Skeletal muscle tissue (tissue), 4 donors: ENCODE results near the gene SBF2. TPM values are rescaled to one million over a fixed set of nuclear protein-coding genes. Genes with fewer than 3 reads are reported as not detected.

Experiments
- H3K27ac ChIP-seq: one replicate; pipeline ENCODE4 v1.7.0; 2013; ENCODE audit warnings: mild to moderate bottlenecking, low read depth, low read length, inconsistent platforms
- H3K27me3 ChIP-seq, 3 donors: one replicate each; pipeline ENCODE4 v1.7.0; 2013; ENCODE audit warnings: low read length in 3 of 3; ENCODE audit not compliant: control insufficient read depth in 3 of 3, insufficient read depth in 3 of 3
- H3K36me3 ChIP-seq, 3 donors: one replicate each; pipeline ENCODE4 v1.7.0; 2013; ENCODE audit warnings: low read length in 3 of 3; ENCODE audit not compliant: control insufficient read depth in 3 of 3, insufficient read depth in 3 of 3
- H3K4me1 ChIP-seq, 3 donors: one replicate each; pipeline ENCODE4 v1.7.0; 2013; ENCODE audit warnings: low read length in 3 of 3, mild to moderate bottlenecking in 3 of 3; ENCODE audit not compliant: control insufficient read depth in 3 of 3, insufficient read depth in 3 of 3
- H3K4me3 ChIP-seq, 3 donors: one replicate each; pipeline ENCODE4 v1.7.0; 2013; ENCODE audit warnings: low read length in 3 of 3
- H3K9ac ChIP-seq, 3 donors: one replicate each; pipeline ENCODE4 v1.7.0; 2013; ENCODE audit warnings: low read length in 3 of 3, mild to moderate bottlenecking in 3 of 3, moderate library complexity in 2 of 3, low read depth in 1 of 3
- H3K9me3 ChIP-seq, 3 donors: one replicate each; pipeline ENCODE4 v1.7.0; 2013; ENCODE audit warnings: low read length in 3 of 3; ENCODE audit not compliant: control insufficient read depth in 3 of 3
- total RNA-seq: library from RNA; depleted of rRNA; stranded (reverse); fragments of >200 nt; gene quantifications from one replicate; pipeline ENCODE4 v1.2.3, GENCODE V29; 2014
- donor health status: Osteomylitis.

Gene SBF2
- total RNA-seq, 1 donor from 2014 or later, result 34.4 TPM

DNA sequence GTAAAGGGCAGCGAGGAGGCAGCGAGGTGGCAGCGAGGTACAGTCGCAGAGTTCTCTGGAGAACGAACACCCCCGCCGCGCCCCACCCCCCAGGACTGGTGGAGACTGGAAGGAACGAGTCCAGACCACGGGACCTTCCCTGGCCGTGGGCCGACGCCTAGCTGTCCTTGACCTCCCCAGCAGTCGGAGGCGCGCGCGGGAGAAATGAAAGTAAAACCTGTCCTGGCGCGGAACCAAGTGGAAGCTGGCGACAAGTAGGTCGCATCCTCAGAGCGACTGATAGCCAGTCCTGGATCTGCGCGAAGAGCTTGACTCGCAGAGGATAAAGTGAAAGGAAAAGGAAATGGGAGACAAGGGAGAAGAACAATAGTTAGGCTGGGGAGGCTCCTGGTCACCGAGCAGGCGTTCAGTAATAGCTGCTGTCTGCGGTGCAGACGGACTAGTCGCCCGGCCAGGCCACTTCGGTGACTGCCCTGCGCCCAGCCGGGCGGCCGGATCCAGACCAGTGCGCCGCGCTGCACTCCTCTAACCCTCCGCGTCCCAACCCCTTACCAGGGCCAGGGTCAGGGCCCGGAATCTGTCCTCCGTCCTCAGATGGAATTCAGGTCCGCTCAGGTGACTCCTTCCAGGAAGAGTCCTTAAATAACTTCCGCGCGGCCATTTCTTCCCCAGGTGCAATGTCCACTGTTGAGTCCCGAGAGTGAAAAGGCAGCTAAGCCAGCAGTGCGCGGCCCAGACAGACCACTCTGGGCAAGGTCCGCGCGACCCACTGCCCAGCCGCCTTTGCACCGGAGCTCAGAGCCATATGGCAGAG, 8.9 kb upstream of the SBF2 start:
- peak overlapping the region; percentile 86 to 94 (median 89) for H3K9ac ChIP-seq
- H3K4me1 ChIP-seq, result peaks cover 35 to 42% (median 41%) of the 10 kb centered on the region in 3 donors
- peaks cover 0 to 7% (median 4%) of the 10 kb centered on the region in 3 donors for H3K27me3 ChIP-seq
- H3K27ac ChIP-seq, result peak overlapping the region; percentile 84
- peak overlapping the region; percentile 96 to 99 (median 98) for H3K4me3 ChIP-seq
- peaks cover 0 to 5% (median 0%) of the 10 kb centered on the region in 3 donors for H3K36me3 ChIP-seq
- no peaks in the 10 kb centered on the region for H3K9me3 ChIP-seq

DNA sequence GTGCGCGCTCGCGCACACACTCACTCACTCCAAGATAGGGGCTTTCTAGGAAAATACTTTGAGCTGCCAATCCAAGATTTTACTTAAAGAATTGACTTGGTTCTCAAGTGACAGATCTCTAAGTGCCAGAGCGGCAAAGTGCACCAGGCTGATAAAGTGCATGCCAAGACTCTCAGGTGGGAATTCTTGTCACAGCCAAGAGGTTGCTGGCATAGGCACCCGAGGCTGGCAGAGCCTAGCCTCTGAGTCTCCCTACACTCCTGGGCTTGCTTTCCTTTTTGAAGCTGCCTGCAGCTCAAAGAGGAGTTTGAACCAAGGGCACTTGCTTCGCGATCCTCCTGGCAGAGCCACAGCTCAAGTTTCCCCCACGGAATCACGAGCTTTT, 8.3 kb upstream of the SBF2 start:
- Histone ChIP-seq H3K4me3 (peak overlapping the region; percentile 96 to 99 (median 98)), H3K27me3 (peaks cover 0 to 7% (median 4%) of the 10 kb centered on the region in 3 donors), H3K27ac (peak overlapping the region; percentile 84), H3K36me3 (peaks cover 0 to 5% (median 0%) of the 10 kb centered on the region in 3 donors), H3K9ac (peak overlapping the region; percentile 86 to 94 (median 89)), H3K4me1 (peaks cover 33 to 41% (median 40%) of the 10 kb centered on the region in 3 donors), H3K9me3 (no peaks in the 10 kb centered on the region)

DNA sequence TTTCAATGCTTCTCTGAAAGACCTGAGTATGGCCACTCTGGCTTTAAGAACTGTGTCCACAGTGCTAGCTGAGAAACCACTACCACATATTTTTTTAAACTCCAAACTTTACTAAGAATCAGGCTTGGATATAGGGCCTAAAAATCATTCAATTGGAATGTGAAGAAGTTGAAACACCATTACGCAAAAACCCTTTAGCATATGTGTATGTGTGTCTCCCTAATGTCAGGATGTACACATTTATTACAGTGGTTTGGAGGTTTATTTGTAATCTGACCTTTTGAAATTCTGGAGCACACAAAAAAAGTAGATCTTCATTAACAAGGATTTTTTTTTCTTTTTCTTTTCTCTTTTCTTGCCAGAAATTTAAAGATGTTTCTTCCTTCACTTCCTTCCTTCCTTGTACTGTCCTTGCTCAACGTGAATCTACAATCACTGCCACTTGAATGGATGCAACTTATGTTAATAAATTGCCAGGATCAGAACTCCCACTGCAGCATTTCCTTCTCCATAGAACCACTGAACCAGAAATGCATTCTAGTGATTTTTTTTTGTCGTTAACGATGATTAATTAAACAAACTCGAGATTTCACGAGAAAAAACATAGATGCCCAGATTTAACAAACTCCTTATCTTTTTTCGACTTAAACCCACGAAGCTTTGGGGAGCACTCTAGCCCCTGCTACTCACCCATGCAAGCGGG, 7.8 kb upstream of the SBF2 start:
- peak overlapping the region in 2 of 3 donors; percentile 96 to 99 for H3K4me3 ChIP-seq
- H3K4me1 ChIP-seq, result peaks cover 31 to 40% (median 38%) of the 10 kb centered on the region in 3 donors
- no peaks in the 10 kb centered on the region for H3K9me3 ChIP-seq
- H3K36me3 ChIP-seq, result peaks cover 0 to 5% (median 0%) of the 10 kb centered on the region in 3 donors
- H3K27me3 ChIP-seq, result peaks cover 0 to 6% (median 4%) of the 10 kb centered on the region in 3 donors
- peak overlapping the region in 2 of 3 donors; percentile 86 to 94 for H3K9ac ChIP-seq
- H3K27ac ChIP-seq, result peak overlapping the region; percentile 84

DNA sequence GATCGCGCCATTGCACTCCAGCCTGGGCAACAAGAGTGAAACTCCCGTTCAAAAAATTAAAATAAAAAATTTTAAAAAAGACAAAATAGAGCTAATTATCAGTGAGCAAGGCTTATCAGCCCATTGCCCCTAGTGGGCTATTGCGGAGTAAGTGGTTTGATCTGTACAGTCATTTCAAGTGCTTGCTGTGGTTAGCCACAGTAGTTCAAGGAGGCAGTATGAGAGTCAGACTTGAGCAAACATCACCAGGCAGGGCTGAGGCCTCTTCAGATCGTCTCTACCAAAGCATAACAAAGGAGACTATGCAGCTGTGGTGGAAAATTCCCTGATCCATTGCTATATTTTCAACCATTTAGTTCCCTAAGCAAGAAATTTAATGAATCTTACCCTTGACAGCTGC, 4.3 kb upstream of the SBF2 start:
- H3K9ac ChIP-seq, result no peak overlapping the region
- H3K27me3 ChIP-seq, result no peaks in the 10 kb centered on the region

DNA sequence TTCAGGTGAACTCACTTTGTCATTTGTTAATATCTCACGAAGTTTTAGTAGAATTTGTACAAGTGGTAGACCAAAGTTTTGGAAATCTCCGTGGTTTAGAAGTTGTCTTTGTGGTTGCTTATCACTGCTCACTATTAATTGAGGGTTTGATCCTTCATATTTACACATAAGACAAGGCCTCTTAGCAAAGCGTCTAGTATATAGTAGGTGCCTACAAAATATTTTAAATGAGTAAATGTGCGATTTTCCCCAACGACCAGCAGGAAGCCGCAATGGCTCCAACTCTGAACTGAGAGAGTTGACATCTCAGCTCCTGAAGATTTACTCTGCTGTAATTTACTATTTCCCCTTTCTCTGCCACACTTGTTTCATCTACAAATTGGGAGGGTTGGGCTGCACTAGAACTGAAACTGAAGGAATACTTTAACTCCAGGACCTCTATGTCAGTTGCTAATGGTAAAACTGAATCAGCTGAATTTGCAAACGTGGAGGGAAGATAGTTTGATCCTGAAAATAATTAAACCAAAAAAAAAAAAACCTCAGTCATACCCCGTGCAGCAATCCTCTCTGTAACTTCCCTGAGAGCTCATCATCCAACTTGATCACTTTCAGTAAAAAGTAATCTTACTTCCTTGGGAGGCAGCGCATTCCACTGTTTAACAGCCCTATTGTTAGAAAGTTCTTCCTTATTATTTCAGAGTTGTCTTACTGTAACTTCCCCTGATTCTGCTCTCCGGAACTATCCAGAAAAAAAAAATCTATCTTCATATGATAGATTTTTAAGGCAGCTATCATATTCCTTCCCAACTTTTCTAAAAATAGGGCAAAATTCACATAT, 1.3 kb upstream of the SBF2 start:
- H3K9ac ChIP-seq, result peak overlapping the region in 2 of 3 donors; percentile 80 to 84
- peak overlapping the region; percentile 89 for H3K27ac ChIP-seq
- no peaks in the 10 kb centered on the region for H3K36me3 ChIP-seq
- H3K9me3 ChIP-seq, result no peaks in the 10 kb centered on the region
- no peaks in the 10 kb centered on the region for H3K27me3 ChIP-seq
- H3K4me1 ChIP-seq, result peaks cover 6 to 21% (median 10%) of the 10 kb centered on the region in 3 donors
- H3K4me3 ChIP-seq, result peak overlapping the region; percentile 77 to 87 (median 78)

More for the DNA sequence above, 4.3 kb upstream of the SBF2 start:
- H3K9me3 ChIP-seq, result no peaks in the 10 kb centered on the region
- no peak overlapping the region for H3K4me3 ChIP-seq
- H3K36me3 ChIP-seq, result no peaks in the 10 kb centered on the region
- H3K4me1 ChIP-seq, result peaks cover 11 to 25% (median 12%) of the 10 kb centered on the region in 3 donors
- H3K27ac ChIP-seq, result no peak overlapping the region

DNA sequence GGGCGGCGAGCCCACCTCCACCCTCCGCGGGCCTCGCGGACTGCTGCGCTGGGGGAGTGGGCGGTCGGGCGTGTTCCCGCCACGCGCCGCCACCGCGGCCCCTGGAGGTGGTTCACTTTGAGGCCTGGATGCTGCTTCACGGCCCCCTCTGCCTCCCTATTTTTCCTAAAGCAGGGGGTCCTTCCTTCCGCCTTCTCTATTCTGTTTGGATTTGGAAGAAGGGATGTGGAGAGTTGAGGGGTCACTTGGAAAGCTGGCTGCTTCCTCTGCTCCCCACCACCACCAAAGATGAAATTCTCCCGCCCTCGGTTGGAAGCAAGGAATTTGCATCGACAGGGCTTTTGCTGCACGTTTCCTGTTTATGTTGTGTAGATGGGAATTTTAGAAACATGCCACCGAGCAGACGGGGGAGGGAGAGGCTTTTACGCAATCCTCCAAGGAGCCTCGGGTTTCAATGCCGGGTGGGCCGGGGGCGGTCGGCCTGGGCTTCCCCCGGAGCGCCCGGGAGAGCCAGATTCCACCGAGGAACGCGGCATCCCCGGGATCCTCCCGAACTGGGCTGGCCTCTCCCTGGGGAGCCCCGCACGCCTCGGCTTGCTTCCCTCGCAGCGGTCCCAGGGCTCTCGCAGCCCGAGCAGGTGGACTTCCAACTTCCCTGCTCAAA, 403 bp upstream of the SBF2 start:
- Histone ChIP-seq H3K27me3 (no peaks in the 10 kb centered on the region), H3K9me3 (no peaks in the 10 kb centered on the region), H3K27ac (peak overlapping the region; percentile 89), H3K4me3 (peak overlapping the region; percentile 77 to 87 (median 78)), H3K9ac (peak overlapping the region; percentile 78 to 84 (median 80)), H3K36me3 (no peaks in the 10 kb centered on the region), H3K4me1 (peaks cover 6 to 21% (median 10%) of the 10 kb centered on the region in 3 donors)

DNA sequence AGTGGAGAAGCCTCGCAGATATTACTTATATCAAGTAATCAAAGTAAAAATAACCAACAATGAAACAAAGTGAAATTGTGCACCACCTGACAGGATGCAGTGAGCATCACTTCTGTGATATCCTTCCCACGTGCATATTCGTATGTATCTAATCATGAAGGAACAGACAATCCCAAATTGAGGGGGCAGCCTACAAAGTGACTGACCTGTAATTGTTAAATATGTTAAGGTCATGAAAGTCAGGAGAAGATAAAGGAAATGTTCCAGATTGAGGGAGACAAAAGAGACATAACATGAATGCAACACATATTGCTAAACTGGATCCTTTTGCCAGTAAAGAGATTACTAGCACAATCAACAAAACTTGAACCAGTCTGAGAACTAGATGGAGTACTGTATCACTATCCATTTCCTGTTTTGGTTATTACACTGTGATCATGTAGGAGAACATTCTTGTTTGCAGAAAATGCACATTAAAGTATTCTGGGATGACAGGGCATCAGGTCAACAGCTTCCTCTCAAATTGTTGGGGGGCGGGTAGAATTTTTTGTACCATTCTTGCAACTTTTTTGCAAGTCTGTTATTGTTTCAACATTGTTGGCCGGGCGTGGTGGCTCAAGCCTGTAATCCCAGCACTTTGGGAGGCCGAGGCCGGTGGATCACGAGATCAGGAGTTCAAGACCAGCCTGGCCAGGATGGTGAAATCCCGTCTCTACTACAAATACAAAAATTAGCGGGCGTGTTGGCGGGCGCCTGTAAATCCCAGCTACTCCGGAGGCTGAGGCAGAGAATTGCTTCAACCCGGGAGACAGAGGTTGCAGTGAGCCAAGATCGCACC, 2.0 kb downstream of the SBF2 start:
- H3K4me1 ChIP-seq, result peaks cover 10 to 32% (median 11%) of the 10 kb centered on the region in 3 donors
- H3K36me3 ChIP-seq, result no peaks in the 10 kb centered on the region
- H3K27me3 ChIP-seq, result no peaks in the 10 kb centered on the region
- no peak overlapping the region for H3K27ac ChIP-seq
- H3K9ac ChIP-seq, result no peak overlapping the region
- H3K9me3 ChIP-seq, result no peaks in the 10 kb centered on the region
- H3K4me3 ChIP-seq, result no peak overlapping the region

DNA sequence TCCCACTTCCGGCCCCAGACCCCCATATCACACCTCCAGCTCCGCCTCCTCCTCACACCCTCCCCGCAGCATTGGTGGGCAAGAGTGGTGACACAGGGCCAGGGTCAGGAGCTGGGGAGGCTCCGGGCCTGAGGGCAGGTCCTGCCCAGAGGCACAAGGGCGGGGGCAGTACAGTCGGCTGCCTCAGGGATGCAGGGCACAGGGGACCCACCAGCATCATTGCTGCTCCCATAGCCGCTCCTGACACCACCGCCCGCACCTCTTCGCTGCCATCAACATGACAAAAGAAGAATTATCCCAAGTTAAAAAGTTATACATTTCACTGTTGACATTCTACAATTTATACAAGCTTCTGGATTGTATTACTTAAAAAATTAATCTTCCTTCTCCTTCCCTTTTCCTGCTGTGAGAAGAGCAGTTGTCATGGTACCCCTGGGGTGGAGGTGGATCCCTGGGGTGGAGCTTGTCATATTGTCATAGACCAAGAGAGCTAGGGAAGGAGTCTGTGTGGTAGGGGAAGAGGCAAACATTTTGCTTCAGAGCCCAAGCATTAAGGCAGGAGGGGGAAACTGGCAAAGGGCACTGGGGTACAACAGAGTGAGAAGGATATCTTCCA, 4.1 kb downstream of the SBF2 start:
- Histone ChIP-seq H3K9ac (peak overlapping the region in 1 of 3 donors; percentile 40), H3K27me3 (no peaks in the 10 kb centered on the region), H3K36me3 (no peaks in the 10 kb centered on the region), H3K4me3 (no peak overlapping the region), H3K4me1 (peaks cover 10 to 28% (median 11%) of the 10 kb centered on the region in 3 donors), H3K27ac (no peak overlapping the region), H3K9me3 (no peaks in the 10 kb centered on the region)
